Thymus (tissue), 11 donors: ENCODE results near the gene GSDME. TPM values are rescaled to one million over a fixed set of nuclear protein-coding genes. Genes with fewer than 3 reads are reported as not detected.

Experiments
- DNase-seq, 9 donors: peaks; one replicate each; pipeline ENCODE4 v3.0.0-alpha.2; 2013; ENCODE audit warnings: low spot score in 9 of 9, low read depth in 6 of 9, missing footprints in 1 of 9
- H3K27ac ChIP-seq, 2 donors: one replicate each; pipeline ENCODE4 v1.5.1; 2013; ENCODE audit warnings: control low read depth in 1 of 2, low read depth in 1 of 2, low read length in 1 of 2, mild to moderate bottlenecking in 1 of 2, moderate library complexity in 1 of 2
- H3K27me3 ChIP-seq, 2 donors: one replicate each; pipeline ENCODE4 v1.5.1; 2013; ENCODE audit warnings: low read length in 1 of 2; ENCODE audit not compliant: control insufficient read depth in 2 of 2, insufficient read depth in 1 of 2
- H3K36me3 ChIP-seq, 2 donors: one replicate each; pipeline ENCODE4 v1.5.1; 2013; ENCODE audit warnings: low read length in 1 of 2, mild to moderate bottlenecking in 1 of 2, moderate library complexity in 1 of 2; ENCODE audit not compliant: control insufficient read depth in 2 of 2, insufficient read depth in 2 of 2
- H3K4me1 ChIP-seq, 2 donors: one replicate each; pipeline ENCODE4 v1.5.1; 2013; ENCODE audit warnings: low read length in 2 of 2; ENCODE audit not compliant: control insufficient read depth in 2 of 2, insufficient read depth in 2 of 2
- H3K4me3 ChIP-seq, 2 donors: one replicate each; pipeline ENCODE4 v1.5.1; 2013; ENCODE audit warnings: low read length in 2 of 2, control low read depth in 1 of 2, mild to moderate bottlenecking in 1 of 2
- H3K9me3 ChIP-seq, 2 donors: one replicate each; pipeline ENCODE4 v1.5.1; 2013; ENCODE audit warnings: low read length in 1 of 2, mild to moderate bottlenecking in 1 of 2; ENCODE audit not compliant: control insufficient read depth in 2 of 2, insufficient read depth in 1 of 2
- WGBS: extraction: QIAGEN DNeasy Blood & Tissue Kit; methylation state at CpG from one replicate; pipeline ENCODE4 v1.1.7; 2013; 5-methylcytosine and 5-hydroxymethylcytosine counted together
- polyA plus RNA-seq: library from polyadenylated mRNA; stranded (reverse); fragments of 200-250 nt; gene quantifications from one replicate; pipeline ENCODE4 v1.2.3, GENCODE V29; 2013
- total RNA-seq: library from RNA; stranded (reverse); fragments of 120-200 nt; gene quantifications from one replicate; pipeline ENCODE4 v1.2.4, GENCODE V29; 2013
- donor health status: healthy.

The GSDME gene
- total and polyA plus RNA-seq, 2 donors, result 1.9 to 10.7 TPM

DNA sequence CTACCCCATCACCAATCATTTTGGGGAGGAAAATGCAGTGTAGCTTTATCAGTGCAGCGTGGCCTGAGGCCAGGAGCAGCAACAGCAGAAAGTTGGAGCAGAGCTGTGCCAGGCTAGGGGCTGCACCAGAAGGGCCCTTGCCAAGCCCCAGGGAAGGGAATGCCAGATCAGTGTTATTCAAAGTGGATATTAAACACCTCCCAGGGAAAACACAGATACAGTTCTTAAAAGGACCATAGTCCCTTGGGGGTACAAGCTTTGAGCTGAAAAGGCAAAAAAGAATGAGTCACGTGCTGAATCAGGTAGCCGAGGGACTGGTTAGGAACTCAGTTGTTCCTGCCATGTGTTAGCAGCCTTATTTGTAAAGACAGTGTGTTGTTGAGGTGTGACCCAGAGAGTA lies 54.0 kb downstream of the GSDME start:
- Histone ChIP-seq H3K27ac (no peak overlapping the region), H3K4me3 (no peak overlapping the region), H3K36me3 (no peaks in the 10 kb centered on the region), H3K4me1 (peaks cover 0 to 4% of the 10 kb centered on the region in 2 donors), H3K27me3 (no peaks in the 10 kb centered on the region), H3K9me3 (no peaks in the 10 kb centered on the region)
- no peak for DNase-seq
- 65% methylated on average over 3 of the region's 3 CpGs for WGBS

- no peaks in the 10 kb centered on the region for H3K27me3 ChIP-seq
- H3K36me3 ChIP-seq, result no peaks in the 10 kb centered on the region
- H3K9me3 ChIP-seq, result no peaks in the 10 kb centered on the region
- DNase-seq, result no peak
- H3K27ac ChIP-seq, result no peak overlapping the region
- peaks cover 0 to 4% of the 10 kb centered on the region in 2 donors for H3K4me1 ChIP-seq
- no peak overlapping the region for H3K4me3 ChIP-seq
- 73% methylated on average over 2 of the region's 2 CpGs for WGBS
Measured at GRCh38 chr7:24702755-24703154, 54.5 kb downstream of the GSDME start.

DNA sequence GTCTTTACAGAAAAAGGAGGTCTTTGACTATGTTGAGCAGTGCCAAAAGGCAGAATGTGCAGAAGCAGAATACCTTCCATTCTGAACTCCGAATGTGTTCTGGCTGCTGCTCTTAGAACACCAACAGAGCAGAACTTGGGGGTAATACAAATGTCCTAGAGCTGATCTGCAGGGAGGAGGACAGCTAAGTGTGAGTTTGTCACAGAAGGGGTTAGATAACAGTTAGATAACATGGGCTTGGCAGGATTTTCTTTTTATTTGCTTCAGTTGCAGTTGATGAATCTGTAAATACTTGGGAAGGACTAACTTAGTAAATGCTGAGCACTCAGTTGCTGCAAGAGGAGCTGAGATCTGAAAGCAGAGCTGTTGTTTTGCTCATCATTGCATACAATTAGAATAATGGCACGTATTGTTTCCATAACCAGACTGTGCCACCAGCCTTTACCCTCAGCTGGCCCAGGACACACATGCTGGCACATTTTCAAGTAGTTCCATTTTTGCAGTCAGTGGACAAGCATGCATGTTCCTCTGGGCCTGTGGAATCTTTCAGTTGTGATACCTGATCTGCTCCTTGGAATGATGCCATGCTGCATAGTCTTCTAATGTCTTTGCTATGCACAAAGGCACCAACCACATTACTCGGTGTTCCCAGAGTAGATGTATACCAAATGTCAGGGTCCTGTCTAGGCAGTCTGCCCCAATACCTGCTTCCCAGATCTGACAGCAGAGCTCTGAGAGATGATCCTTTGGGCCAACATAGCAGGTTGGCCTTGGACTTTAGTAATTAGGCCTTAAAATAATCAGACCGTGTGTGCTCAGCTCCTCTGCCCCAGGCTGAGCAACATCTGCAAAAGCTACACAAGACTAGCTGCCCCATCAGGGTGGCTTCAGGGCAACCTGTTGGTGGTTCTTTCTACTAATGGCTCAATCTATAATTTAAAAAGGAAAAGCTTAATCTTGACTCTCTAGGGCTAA lies 55.7 kb downstream of the GSDME start:
- Histone ChIP-seq H3K36me3 (no peaks in the 10 kb centered on the region), H3K4me3 (no peak overlapping the region), H3K9me3 (no peaks in the 10 kb centered on the region), H3K27me3 (no peaks in the 10 kb centered on the region), H3K4me1 (peaks cover 0 to 4% of the 10 kb centered on the region in 2 donors), H3K27ac (no peak overlapping the region)
- 94% methylated on average over 4 of the region's 4 CpGs for WGBS
- DNase-seq, result peak in 1 of 9 donors; percentile 22

DNA sequence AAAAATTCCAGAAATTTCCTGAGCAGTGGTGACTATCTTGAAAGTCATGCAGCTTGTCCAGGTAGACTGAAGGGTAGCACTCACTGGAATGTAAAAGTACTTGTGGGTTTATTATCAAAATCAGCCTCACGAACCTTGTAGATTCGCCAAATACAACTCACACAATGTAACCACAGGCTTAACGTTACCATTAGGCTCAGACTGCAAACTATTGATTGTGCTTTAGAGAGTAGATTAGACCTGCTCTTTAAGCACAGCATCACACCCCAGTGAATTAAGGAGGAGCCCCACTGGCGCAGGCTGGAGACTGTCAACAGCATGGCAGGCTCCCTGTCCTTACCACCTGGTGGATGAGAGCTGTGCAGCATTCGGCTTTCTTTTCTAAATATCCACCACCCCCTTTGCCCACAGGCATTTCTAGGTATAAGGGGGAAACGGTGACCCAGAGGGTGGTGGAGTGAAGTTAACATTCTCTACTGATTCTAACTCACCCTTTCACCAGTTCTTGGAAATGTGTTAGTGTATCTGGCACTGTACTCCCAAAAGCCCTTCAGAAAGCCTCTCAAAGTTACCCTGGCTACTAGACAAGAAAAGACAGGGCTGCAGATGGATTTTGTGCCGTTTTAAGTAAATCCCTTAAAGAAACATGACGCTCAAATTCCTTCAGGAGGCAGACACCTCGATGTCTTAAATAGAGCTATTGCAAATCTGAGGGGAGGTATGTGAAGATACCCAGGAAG lies 56.6 kb downstream of the GSDME start:
- no peak overlapping the region for H3K27ac ChIP-seq
- no peak for DNase-seq
- WGBS, result 93% methylated on average over 9 of the region's 9 CpGs

DNA sequence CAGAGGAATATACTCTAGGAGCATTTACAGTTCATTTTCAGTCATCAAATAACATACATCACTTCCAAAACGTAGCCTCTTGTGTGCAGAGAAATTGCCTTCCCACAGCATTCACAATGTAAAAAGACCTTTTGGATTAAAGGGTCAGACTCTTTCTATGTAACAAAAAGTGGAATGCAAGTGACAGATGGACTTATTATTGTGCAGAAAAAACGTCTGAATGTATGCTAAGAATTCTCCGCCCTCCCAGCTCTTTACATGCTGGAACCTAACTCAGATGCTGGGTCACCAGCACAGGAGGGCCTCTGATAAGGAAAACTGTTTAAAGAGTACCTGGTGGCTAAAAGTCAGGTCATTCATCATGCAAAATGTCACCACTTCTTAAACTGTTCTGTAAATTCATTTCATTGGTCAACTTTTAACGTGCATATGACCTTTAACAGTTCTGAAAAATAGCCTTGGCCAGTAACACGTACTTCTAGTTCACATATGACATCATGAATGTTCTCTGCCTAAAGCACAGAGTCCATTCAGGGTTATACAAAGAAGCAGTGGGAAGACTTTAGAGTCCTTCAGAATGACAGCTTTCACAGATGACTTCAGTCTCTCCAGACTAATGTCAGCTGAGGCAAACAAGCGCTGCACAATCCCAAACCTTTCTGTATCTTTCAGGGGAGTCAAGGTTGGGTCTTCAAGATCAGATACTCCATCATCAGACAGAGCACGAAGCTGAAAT lies 58.6 kb downstream of the GSDME start:
- H3K27me3 ChIP-seq, result no peaks in the 10 kb centered on the region
- H3K36me3 ChIP-seq, result no peaks in the 10 kb centered on the region
- WGBS, result 95% methylated on average over 7 of the region's 7 CpGs
- H3K4me1 ChIP-seq, result peaks cover 0 to 2% of the 10 kb centered on the region in 2 donors
- DNase-seq, result no peak
- no peak overlapping the region for H3K4me3 ChIP-seq
- H3K9me3 ChIP-seq, result no peaks in the 10 kb centered on the region
- no peak overlapping the region for H3K27ac ChIP-seq

More for the DNA sequence above, 56.6 kb downstream of the GSDME start:
- Histone ChIP-seq H3K36me3 (no peaks in the 10 kb centered on the region), H3K27me3 (no peaks in the 10 kb centered on the region), H3K4me3 (no peak overlapping the region), H3K9me3 (no peaks in the 10 kb centered on the region), H3K4me1 (peaks cover 0 to 4% of the 10 kb centered on the region in 2 donors)

- Histone ChIP-seq H3K27ac (no peak overlapping the region), H3K4me1 (peaks cover 0 to 2% of the 10 kb centered on the region in 2 donors), H3K36me3 (no peaks in the 10 kb centered on the region), H3K9me3 (no peaks in the 10 kb centered on the region), H3K27me3 (no peaks in the 10 kb centered on the region), H3K4me3 (no peak overlapping the region)
- WGBS, result 96% methylated on average over 4 of the region's 4 CpGs
- no peak for DNase-seq
Measured at GRCh38 chr7:24697416-24697815, 59.8 kb downstream of the GSDME start.

- H3K4me1 ChIP-seq, result no peaks in the 10 kb centered on the region
- no peaks in the 10 kb centered on the region for H3K27me3 ChIP-seq
- DNase-seq, result no peak
- H3K27ac ChIP-seq, result no peak overlapping the region
- WGBS, result 98% methylated on average over 2 of the region's 2 CpGs
- no peaks in the 10 kb centered on the region for H3K36me3 ChIP-seq
- H3K4me3 ChIP-seq, result no peak overlapping the region
- no peaks in the 10 kb centered on the region for H3K9me3 ChIP-seq
Measured at GRCh38 chr7:24692592-24692991, 64.7 kb downstream of the GSDME start.

DNA sequence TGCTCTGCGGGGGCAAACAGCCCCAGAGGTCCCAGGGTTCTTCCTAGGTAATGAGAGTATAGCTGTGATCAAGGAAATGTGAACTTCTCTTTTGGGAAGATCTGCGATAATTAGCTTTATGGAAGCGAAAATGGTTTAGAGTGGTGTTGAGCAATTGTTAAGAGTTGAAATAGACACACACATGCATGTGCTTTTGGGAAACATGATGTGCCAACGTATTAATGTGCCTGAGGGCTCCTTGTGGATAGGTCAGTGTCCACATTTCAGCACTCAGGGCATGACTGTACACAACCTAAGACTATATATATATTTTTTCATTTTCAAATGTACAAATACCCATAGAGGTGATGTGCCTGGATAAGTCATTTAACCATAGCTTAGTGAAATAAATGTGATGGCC lies 67.0 kb downstream of the GSDME start:
- Histone ChIP-seq H3K27ac (no peak overlapping the region), H3K4me1 (no peaks in the 10 kb centered on the region), H3K9me3 (no peaks in the 10 kb centered on the region), H3K36me3 (no peaks in the 10 kb centered on the region), H3K4me3 (no peak overlapping the region), H3K27me3 (no peaks in the 10 kb centered on the region)
- DNase-seq, result no peak
- 96% methylated on average over 4 of the region's 4 CpGs for WGBS
